GM10266 (cell line): ENCODE data around the gene GATA3.

Experiments used
- DNase-seq: peaks from one replicate; pipeline ENCODE4 v3.0.0; 2012; ENCODE audit errors: extremely low spot score
- CTCF ChIP-seq: IDR thresholded peaks from 2 replicates; pipeline ENCODE4 v1.5.1; 2012; ENCODE audit warnings: mild to moderate bottlenecking, low read depth; ENCODE audit not compliant: control insufficient read depth, insufficient read depth; ENCODE audit errors: missing control alignments

Gene GATA3

GRCh38 chr10:8049865-8050555 is 4.5 kb upstream of the GATA3 start:
- TF ChIP-seq CTCF, result no peak
- no peak for DNase-seq

- DNase-seq, result no peak
Measured at GRCh38 chr10:8050556-8051108, 3.9 kb upstream of the GATA3 start.

GRCh38 chr10:8051109-8051821 is 3.2 kb upstream of the GATA3 start:
- no peak for DNase-seq
- no peak for TF ChIP-seq CTCF

More at GRCh38 chr10:8050556-8051108, 3.9 kb upstream of the GATA3 start:
- TF ChIP-seq CTCF, result no peak

- TF ChIP-seq CTCF, result no peak
- DNase-seq, result no peak
Measured at GRCh38 chr10:8051851-8052257, 2.6 kb upstream of the GATA3 start.

- TF ChIP-seq CTCF, result no peak
- no peak for DNase-seq
Measured at GRCh38 chr10:8052341-8052955, 2.0 kb upstream of the GATA3 start.

- TF ChIP-seq CTCF, result no peak
- DNase-seq, result no peak
Measured at GRCh38 chr10:8052956-8053445, 1.5 kb upstream of the GATA3 start.
